Measurements from ENCODE around the gene P4HA2. TPM values are rescaled to one million over a fixed set of nuclear protein-coding genes. Genes with fewer than 3 reads are reported as not detected.

P4HA2 gene
- total and polyA plus RNA-seq, 2 donors from 2014 or later: 32.5 to 54.1 TPM

DNA sequence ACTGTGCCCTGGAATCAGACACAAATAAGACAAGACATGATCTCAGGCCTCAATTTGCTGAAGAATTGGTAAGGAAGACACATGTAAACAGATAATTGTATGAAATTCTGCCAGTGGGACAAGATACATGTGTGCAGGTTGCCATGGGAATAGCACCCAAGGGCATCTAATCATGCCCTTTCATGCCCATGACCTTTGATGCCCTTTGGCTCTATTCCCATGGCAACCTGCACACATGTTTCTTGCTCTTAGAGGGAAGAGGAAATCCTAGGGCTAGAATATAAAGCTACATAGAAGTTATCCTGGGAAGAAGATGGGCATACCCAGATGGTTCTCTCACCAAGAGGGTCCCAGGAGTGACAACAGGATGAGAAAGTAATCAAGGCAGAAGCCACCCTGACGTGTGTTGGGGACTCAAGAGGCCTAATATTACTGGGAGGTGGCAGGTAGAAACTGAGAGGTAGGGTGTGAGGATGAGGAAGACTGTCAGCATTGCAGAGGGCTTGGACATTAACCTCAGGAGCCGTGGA is 34.4 kb downstream of the P4HA2 start:
- H3K27ac ChIP-seq (ENCODE audit: low read depth in 2 of 2, low read length in 2 of 2): no peak overlapping the region
- H3K27me3 ChIP-seq (ENCODE audit: control insufficient read depth, insufficient read depth, low read length): no peaks in the 10 kb centered on the region
- H3K9me3 ChIP-seq (ENCODE audit: control insufficient read depth in 2 of 3, insufficient read depth in 1 of 3, low read length in 3 of 3): no peaks in the 10 kb centered on the region
- no peaks in the 10 kb centered on the region for H3K4me1 ChIP-seq (ENCODE audit: control insufficient read depth in 2 of 3, insufficient read depth in 2 of 3, low read depth in 1 of 3, low read length in 3 of 3)
- TF ChIP-seq, protein P1, sequence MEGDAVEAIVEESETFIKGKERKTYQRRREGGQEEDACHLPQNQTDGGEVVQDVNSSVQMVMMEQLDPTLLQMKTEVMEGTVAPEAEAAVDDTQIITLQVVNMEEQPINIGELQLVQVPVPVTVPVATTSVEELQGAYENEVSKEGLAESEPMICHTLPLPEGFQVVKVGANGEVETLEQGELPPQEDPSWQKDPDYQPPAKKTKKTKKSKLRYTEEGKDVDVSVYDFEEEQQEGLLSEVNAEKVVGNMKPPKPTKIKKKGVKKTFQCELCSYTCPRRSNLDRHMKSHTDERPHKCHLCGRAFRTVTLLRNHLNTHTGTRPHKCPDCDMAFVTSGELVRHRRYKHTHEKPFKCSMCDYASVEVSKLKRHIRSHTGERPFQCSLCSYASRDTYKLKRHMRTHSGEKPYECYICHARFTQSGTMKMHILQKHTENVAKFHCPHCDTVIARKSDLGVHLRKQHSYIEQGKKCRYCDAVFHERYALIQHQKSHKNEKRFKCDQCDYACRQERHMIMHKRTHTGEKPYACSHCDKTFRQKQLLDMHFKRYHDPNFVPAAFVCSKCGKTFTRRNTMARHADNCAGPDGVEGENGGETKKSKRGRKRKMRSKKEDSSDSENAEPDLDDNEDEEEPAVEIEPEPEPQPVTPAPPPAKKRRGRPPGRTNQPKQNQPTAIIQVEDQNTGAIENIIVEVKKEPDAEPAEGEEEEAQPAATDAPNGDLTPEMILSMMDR (IDR thresholded peaks at IDR 0.05; ENCODE audit: borderline replicate concordance, extremely low read depth, insufficient read depth): no peak
- DNase-seq (no peak), FAIRE-seq (no peak)
- H3K9ac ChIP-seq (ENCODE audit: low read length in 3 of 3): no peak overlapping the region
- intact Hi-C loops (cut with DNase I): no loop called here
- H3K36me3 ChIP-seq (ENCODE audit: control insufficient read depth in 2 of 3, insufficient read depth in 3 of 3, low read length in 3 of 3): peaks cover 3 to 36% (median 14%) of the 10 kb centered on the region in 3 donors
- no peak overlapping the region for H3K4me3 ChIP-seq (ENCODE audit: low read length in 3 of 3)

DNA sequence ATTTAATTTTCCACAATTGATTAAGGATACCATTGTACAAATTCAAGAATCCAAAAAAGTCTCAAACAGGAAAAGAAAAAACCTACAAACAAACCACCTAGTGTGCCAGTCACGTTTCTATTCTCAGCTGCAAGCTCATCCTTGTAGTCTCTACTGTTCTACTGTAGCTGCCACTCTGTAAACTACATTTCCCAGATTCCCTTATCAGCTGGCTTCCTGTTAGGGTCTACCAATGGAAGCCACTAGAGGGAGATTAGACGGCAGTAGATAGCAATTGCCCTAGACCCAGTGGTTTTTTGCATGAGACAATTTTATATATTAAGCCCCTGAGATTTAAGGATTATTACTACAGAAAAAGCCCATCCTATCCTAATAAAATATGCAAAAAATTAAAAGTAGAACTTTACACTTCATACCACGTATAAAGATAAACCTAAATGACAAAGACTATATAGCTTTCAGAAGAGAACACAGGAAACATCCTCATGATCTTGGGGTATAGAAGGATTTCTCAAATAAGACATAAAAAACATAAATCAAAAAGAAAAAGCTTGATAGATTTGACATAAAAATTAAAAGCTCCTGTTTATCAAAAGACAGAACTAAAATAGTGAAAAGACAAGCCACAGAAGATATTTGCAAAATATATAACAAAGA is 37.4 kb downstream of the P4HA2 start:
- intact Hi-C loops (cut with DNase I): no loop called here
- H3K9ac ChIP-seq (ENCODE audit: low read length in 3 of 3): no peak overlapping the region
- no peaks in the 10 kb centered on the region for H3K27me3 ChIP-seq (ENCODE audit: control insufficient read depth, insufficient read depth, low read length)
- DNase-seq (peak in 2 of 5 donors; percentile 69 to 84), FAIRE-seq (peak; percentile 76)
- no peak overlapping the region for H3K4me3 ChIP-seq (ENCODE audit: low read length in 3 of 3)
- no peaks in the 10 kb centered on the region for H3K9me3 ChIP-seq (ENCODE audit: control insufficient read depth in 2 of 3, insufficient read depth in 1 of 3, low read length in 3 of 3)
- TF ChIP-seq, protein P1 (IDR thresholded peaks at IDR 0.05; ENCODE audit: borderline replicate concordance, extremely low read depth, insufficient read depth): peak; percentile 65
- H3K4me1 ChIP-seq (ENCODE audit: control insufficient read depth in 2 of 3, insufficient read depth in 2 of 3, low read depth in 1 of 3, low read length in 3 of 3): no peaks in the 10 kb centered on the region
- peaks cover 3 to 24% (median 10%) of the 10 kb centered on the region in 3 donors for H3K36me3 ChIP-seq (ENCODE audit: control insufficient read depth in 2 of 3, insufficient read depth in 3 of 3, low read length in 3 of 3)
- H3K27ac ChIP-seq (ENCODE audit: low read depth in 2 of 2, low read length in 2 of 2): no peak overlapping the region

DNA sequence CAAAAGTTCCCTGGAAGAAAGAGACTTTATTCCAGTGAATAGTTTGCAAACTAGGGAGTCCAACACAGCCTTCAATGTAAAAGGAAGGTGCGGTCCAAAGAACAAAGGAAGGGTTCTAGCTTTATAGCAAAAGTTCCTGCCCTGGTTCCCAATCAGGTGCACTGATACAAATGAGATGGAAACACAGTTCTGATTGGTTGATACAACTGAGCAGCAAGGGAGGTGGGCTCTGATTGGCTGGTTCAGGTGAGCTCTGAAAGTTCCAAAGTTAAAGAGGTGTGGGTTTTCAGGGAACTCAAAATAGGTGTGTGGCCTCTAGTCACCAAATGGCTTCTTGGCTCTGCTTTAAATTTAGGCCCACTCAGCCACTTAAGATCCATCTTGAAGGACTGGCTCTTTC is 43.1 kb downstream of the P4HA2 start:
- H3K27me3 ChIP-seq (ENCODE audit: control insufficient read depth, insufficient read depth, low read length): no peaks in the 10 kb centered on the region
- no peaks in the 10 kb centered on the region for H3K36me3 ChIP-seq (ENCODE audit: control insufficient read depth in 2 of 3, insufficient read depth in 3 of 3, low read length in 3 of 3)
- H3K9ac ChIP-seq (ENCODE audit: low read length in 3 of 3): no peak overlapping the region
- DNase-seq (no peak), FAIRE-seq (no peak)
- H3K4me3 ChIP-seq (ENCODE audit: low read length in 3 of 3): no peak overlapping the region
- H3K27ac ChIP-seq (ENCODE audit: low read depth in 2 of 2, low read length in 2 of 2): no peak overlapping the region
- TF ChIP-seq, protein P1 (IDR thresholded peaks at IDR 0.05; ENCODE audit: borderline replicate concordance, extremely low read depth, insufficient read depth): no peak
- intact Hi-C loops (cut with DNase I): no loop called here
- H3K4me1 ChIP-seq (ENCODE audit: control insufficient read depth in 2 of 3, insufficient read depth in 2 of 3, low read depth in 1 of 3, low read length in 3 of 3): no peaks in the 10 kb centered on the region
- H3K9me3 ChIP-seq (ENCODE audit: control insufficient read depth in 2 of 3, insufficient read depth in 1 of 3, low read length in 3 of 3): no peaks in the 10 kb centered on the region

Data from kidney (tissue), 14 donors.